Endothelial cell of umbilical vein (primary cell): Measurements from ENCODE around the gene RPS25. TPM values are rescaled to one million over a fixed set of nuclear protein-coding genes. Genes with fewer than 3 reads are reported as not detected.

ENCODE experiments used
- BruUV-seq: library from RNA; stranded (reverse); fragments of 400-500 nt; replicated peaks from 2 replicates; lab custom pipeline; 2021; lab: Mats Ljungman, UMichigan
- CTCF ChIA-PET: fragments of 300-600, 350-600 bp; sonication (Branson Sonifier 250); formaldehyde crosslinking; loops from one replicate; lab custom pipeline; 2021; ENCODE audit warnings: antibody characterized with exemption, inconsistent platforms; lab: Charles Lee
- POLR2A ChIA-PET: fragments of 300-600, 350-600 bp; sonication (Branson Sonifier 250); formaldehyde crosslinking; loops from one replicate; lab custom pipeline; 2021; ENCODE audit warnings: antibody characterized with exemption, inconsistent platforms; lab: Charles Lee
- DNase-seq: peaks from one replicate; pipeline ENCODE4 v3.0.0-alpha.2; 2011; ENCODE audit warnings: low read depth, low spot score
- FAIRE-seq: peaks from 2 replicates; lab custom pipeline; 2011; peaks lifted over from hg19 to GRCh38; lab: Jason Lieb, UNC
- H2AFZ ChIP-seq: 2 replicates; pipeline ENCODE4 v1.6.0; 2012; ENCODE audit warnings: low read depth, low read length, control low read depth, inconsistent platforms
- H3K27ac ChIP-seq: 2 replicates; pipeline ENCODE4 v1.5.1; 2011; ENCODE audit warnings: low read depth, mild to moderate bottlenecking, control low read depth, low read length, moderate library complexity; ENCODE audit not compliant: insufficient read depth
- H3K27me3 ChIP-seq, 2 experiments: 2 replicates each; pipeline versions ENCODE4 v1.6.0 to v1.6.1; 2011; ENCODE audit warnings: low read length in 2 of 2, mixed read lengths in 1 of 2; ENCODE audit not compliant: control insufficient read depth in 2 of 2, insufficient read depth in 2 of 2
- H3K36me3 ChIP-seq, 2 experiments: 2 replicates in 1 of 2; 3 replicates in 1 of 2; pipeline ENCODE4 v1.5.1; 2011; ENCODE audit warnings: low read length in 2 of 2, mild to moderate bottlenecking in 1 of 2, moderate library complexity in 1 of 2; ENCODE audit not compliant: control insufficient read depth in 2 of 2, insufficient read depth in 2 of 2; ENCODE audit errors: extremely low read depth in 1 of 2
- H3K4me1 ChIP-seq: 3 replicates; pipeline ENCODE4 v1.5.1; 2011; ENCODE audit warnings: mild to moderate bottlenecking, low read length; ENCODE audit not compliant: control insufficient read depth, insufficient read depth; ENCODE audit errors: extremely low read depth
- H3K4me2 ChIP-seq: 2 replicates; pipeline ENCODE4 v1.6.1; 2011; ENCODE audit warnings: low read length, control low read depth, mixed read lengths; ENCODE audit not compliant: insufficient read depth
- H3K4me3 ChIP-seq, 3 experiments: fragments of 200-600 bp in 1 of 3; sonication (generic), shearing (Covaris generic) in 1 of 3; replicated peaks in 1 of 3; 2 replicates each; pipeline ENCODE4 v1.5.1; 2011 to 2016; ENCODE audit warnings: control low read depth in 3 of 3, low read length in 3 of 3, mild to moderate bottlenecking in 2 of 3, inconsistent platforms in 1 of 3, low read depth in 1 of 3, moderate library complexity in 1 of 3; ENCODE audit not compliant: insufficient read depth in 1 of 3
- H3K79me2 ChIP-seq: 2 replicates; pipeline ENCODE4 v1.6.0; 2012; ENCODE audit warnings: low read length, inconsistent platforms; ENCODE audit not compliant: control insufficient read depth, insufficient read depth
- H3K9ac ChIP-seq: replicated peaks from 2 replicates; pipeline ENCODE3; 2011; ENCODE audit warnings: low read length, control low read depth; ENCODE audit not compliant: insufficient read depth; ENCODE audit errors: extremely low read depth
- H3K9me1 ChIP-seq: replicated peaks from 3 replicates; pipeline ENCODE4 v1.6.0; 2011; ENCODE audit warnings: mild to moderate bottlenecking, low read length; ENCODE audit not compliant: control insufficient read depth, insufficient read depth; ENCODE audit errors: extremely low read depth
- H3K9me3 ChIP-seq: replicated peaks from 2 replicates; pipeline ENCODE4 v1.5.1; 2012; ENCODE audit warnings: low read length, inconsistent platforms; ENCODE audit not compliant: control insufficient read depth, insufficient read depth
- H4K20me1 ChIP-seq: replicated peaks from 2 replicates; pipeline ENCODE3; 2011; ENCODE audit warnings: mild to moderate bottlenecking, low read length; ENCODE audit not compliant: control insufficient read depth, insufficient read depth; ENCODE audit errors: extremely low read depth
- CTCF ChIP-seq, 2 donors: IDR thresholded peaks; 1 replicate in 1 of 2; 2 replicates in 1 of 2; pipeline ENCODE4 v1.5.1; 2011; ENCODE audit warnings: low read length in 2 of 2, mild to moderate bottlenecking in 2 of 2, moderate library complexity in 2 of 2, control low read depth in 1 of 2, inconsistent platforms in 1 of 2, low read depth in 1 of 2; ENCODE audit not compliant: insufficient read depth in 1 of 2; ENCODE audit errors: extremely low read depth in 1 of 2
- EZH2 ChIP-seq: IDR thresholded peaks from 2 replicates; pipeline ENCODE4 v1.6.1; 2012; ENCODE audit warnings: borderline replicate concordance, low read depth, mild to moderate bottlenecking, moderate library complexity, low read length, inconsistent platforms; ENCODE audit not compliant: severe bottlenecking
- FOS ChIP-seq: IDR thresholded peaks from 2 replicates; pipeline ENCODE4 v1.6.1; 2011; ENCODE audit warnings: mild to moderate bottlenecking, low read length, moderate library complexity, borderline replicate concordance; ENCODE audit not compliant: insufficient read depth
- GATA2 ChIP-seq: IDR thresholded peaks from 2 replicates; pipeline ENCODE4 v1.7.0; 2011; ENCODE audit warnings: low read depth, mild to moderate bottlenecking, moderate library complexity, mixed read lengths, low read length; ENCODE audit not compliant: insufficient read length, insufficient read depth
- JUN ChIP-seq: IDR thresholded peaks from 2 replicates; pipeline ENCODE4 v1.6.1; 2011; ENCODE audit warnings: borderline replicate concordance, low read depth; ENCODE audit not compliant: insufficient read length, insufficient read depth
- MAX ChIP-seq: IDR thresholded peaks from 2 replicates; pipeline ENCODE4 v1.6.1; 2011; ENCODE audit not compliant: insufficient read depth, insufficient read length
- MYC ChIP-seq: IDR thresholded peaks from one replicate; pipeline ENCODE4 v1.6.1; 2011; ENCODE audit warnings: mild to moderate bottlenecking, low read depth, low read length
- POLR2A ChIP-seq: IDR thresholded peaks from 2 replicates; pipeline ENCODE4 v1.6.1; 2012; ENCODE audit warnings: low read depth, mild to moderate bottlenecking, control low read depth, low read length
- POLR2AphosphoS5 ChIP-seq: IDR thresholded peaks from 2 replicates; pipeline ENCODE4 v1.6.1; 2012; ENCODE audit warnings: low read depth, mild to moderate bottlenecking, control low read depth, low read length, moderate library complexity; ENCODE audit not compliant: insufficient read depth
- dilution Hi-C: fragments of 300-500 bp; cut with MboI; formaldehyde crosslinking; loops from one replicate; pipeline ENCODE4 v1.15.0; 2019; ENCODE audit warnings: low sequenced_read_pairs; ENCODE audit not compliant: extremely low pct_ligation_motif_present
- intact Hi-C: fragments of 100-400 bp; cut with micrococcal nuclease; formaldehyde crosslinking; loops from one replicate; pipeline ENCODE4 v1.10.0; 2022
- polyA plus RNA-seq, 4 experiments: library from polyadenylated mRNA; depleted of rRNA in 3 of 4; stranded (reverse) in 3 of 4; unstranded in 1 of 4; fragments of >200 nt; gene quantifications; 2 replicates each; pipeline versions ENCODE4 v1.2.1 to v1.2.3, GENCODE V29; 2011 to 2012; ENCODE audit warnings: missing spikeins in 1 of 4
- total RNA-seq: library from RNA; stranded (reverse); gene quantifications from 2 replicates; pipeline ENCODE4 v1.2.3, GENCODE V29; 2021

RPS25 gene
- total and polyA plus RNA-seq, 2 donors (not counting 3 experiments of a cell fraction or from before 2014, with no cell fraction given): 887 to 992 TPM

GRCh38 chr11:118975771-118976709 is 42.1 kb downstream of the RPS25 start:
- Histone ChIP-seq H3K27me3 (peaks cover 10 to 15% of the 10 kb centered on the region in 2 experiments), H3K4me2 (no peak overlapping the region), H2AFZ (no peak overlapping the region), H3K4me1 (no peaks in the 10 kb centered on the region), H3K27ac (no peak overlapping the region), H3K9ac (no peak overlapping the region), H4K20me1 (no peaks in the 10 kb centered on the region), H3K4me3 (no peak overlapping the region), H3K9me3 (no peaks in the 10 kb centered on the region), H3K36me3 (no peaks in the 10 kb centered on the region), H3K9me1 (no peaks in the 10 kb centered on the region), H3K79me2 (no peaks in the 10 kb centered on the region)
- POLR2A ChIA-PET: no interaction called here
- FAIRE-seq: no peak
- no TSS peak for BruUV-seq
- intact Hi-C loops: no loop called here
- TF ChIP-seq POLR2AphosphoS5: no peak
- TF ChIP-seq FOS: no peak
- TF ChIP-seq JUN: no peak
- no peak for TF ChIP-seq GATA2
- TF ChIP-seq MYC: no peak
- TF ChIP-seq MAX: no peak
- TF ChIP-seq EZH2: no peak
- TF ChIP-seq CTCF (IDR thresholded peaks at IDR 0.05; ENCODE audit: extremely low read depth in 1 of 2, insufficient read depth in 1 of 2, low read depth in 1 of 2, low read length in 2 of 2): no peak
- TF ChIP-seq POLR2A: no peak
- DNase-seq: no peak
- CTCF ChIA-PET: interaction anchor here (1.0 to 1.5 kb wide), 2 partner anchors 14 to 21 kb away, joined by 3 to 4 read pairs; partner anchors contain the start of gene CENATAC
- dilution Hi-C loops: no loop called here
